NCI-H128 (cell line): ENCODE measurements around the gene PRPF4.
"Not testable (repeated sequence)": the region's sequence is repeated elsewhere in the genome, so short reads cannot be mapped to it uniquely, and the experiment has no call there.

Experiments used
- DNase-seq: peaks from one replicate; lab custom pipeline; 2025; ENCODE audit not compliant: unreplicated experiment; lab: John Stamatoyannopoulos, UW

The PRPF4 gene

DNA sequence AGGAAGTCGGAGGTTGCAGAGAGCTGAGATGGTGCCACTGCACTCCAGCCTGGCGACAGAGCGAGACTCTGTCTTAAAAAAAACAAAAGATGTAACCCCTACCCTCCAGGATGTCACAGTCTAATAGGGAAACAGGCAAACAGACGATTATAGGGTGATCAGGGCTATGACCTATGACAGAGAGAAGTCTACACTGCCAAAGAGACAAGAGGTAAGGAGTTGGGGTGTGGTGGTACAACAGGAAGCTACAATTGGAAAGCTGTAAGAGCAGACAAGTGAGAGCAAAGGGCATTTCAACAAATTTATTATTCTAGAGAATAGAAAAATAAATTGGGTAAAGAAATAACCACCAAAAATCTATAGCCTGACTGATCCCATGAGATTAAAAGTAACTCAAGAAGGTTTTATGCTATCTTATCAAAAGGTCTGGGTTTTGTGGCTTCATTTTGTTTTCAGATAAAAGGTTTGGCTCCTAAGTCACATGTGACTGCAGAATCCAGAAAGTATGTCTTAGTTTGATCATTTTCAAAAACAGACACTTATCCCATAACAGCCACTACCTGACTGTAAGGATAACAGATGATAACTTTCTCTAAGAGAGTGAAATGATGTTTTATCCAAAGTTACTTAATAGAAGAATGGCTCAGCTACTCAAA, 7.4 kb upstream of the PRPF4 start:
- no peak for DNase-seq

DNA sequence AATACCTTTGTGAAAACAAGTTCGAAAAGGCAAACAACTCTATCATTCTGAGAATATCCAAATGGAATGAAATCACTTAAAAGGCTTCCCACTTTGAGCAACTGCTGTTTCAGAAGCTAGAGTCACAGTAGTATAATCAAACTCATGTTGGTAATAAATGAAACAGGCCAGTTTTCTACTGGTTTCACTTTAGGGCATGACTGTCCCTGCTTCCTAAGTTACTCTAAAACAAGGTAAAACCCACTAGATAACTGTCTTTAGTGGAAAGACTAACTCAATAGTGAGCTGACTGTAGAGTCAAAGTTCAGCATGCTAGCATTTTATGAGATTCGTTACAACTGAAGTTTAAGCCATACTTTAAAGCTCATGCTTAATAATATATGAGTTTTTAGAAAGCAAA, 6.1 kb upstream of the PRPF4 start:
- no peak for DNase-seq

DNA sequence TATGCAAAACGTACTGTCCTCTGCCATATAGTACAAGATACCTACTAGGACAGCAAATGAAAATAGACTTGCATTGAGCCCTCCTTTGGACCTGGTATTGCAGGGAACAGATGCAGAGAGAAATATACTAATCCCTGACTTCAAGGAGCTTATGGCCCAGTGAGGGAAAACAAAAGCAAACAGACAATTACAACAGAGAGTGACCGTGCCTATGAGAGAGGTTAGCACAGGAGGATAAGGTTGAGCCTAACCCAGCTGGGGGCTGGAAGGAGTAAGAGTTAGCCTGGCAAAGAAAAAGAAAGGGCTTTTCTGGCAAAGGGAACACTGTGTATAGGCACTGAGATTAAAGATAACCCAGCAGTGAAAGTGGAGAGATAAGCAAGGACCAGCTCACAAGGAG, 5.6 kb upstream of the PRPF4 start:
- DNase-seq = no peak

DNA sequence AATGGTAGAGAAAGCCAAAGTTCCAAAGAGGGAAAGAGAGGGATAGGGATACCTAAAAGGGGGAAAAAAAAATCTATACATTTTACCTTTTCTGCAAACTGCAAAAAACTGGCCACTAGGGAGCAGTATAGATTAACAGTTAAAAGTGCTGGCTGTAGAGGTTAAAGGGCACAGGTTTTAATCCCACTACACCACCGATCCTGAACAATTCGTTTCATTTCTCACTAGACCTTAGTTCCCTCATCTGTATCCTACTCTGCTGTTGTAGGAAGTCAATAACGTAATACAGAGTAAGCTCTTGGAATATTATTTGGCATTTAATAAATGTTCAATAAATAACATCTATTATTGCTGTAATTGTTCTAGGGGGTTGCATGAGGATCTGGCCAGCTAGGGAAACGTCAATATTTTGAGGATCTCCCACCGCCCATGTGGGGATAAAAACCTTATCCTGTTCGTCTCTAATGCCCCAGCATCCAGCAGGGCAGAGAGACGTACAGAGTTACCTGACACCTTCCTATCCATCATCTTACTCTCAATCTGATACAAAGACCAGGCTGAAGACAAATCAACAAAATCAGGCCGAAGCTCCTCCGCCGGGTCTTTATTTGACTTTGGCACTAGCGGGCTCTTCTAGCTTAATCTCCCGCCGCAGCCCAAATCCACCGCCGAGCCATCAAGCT, 843 bp upstream of the PRPF4 start:
- DNase-seq = peak; percentile 62

DNA sequence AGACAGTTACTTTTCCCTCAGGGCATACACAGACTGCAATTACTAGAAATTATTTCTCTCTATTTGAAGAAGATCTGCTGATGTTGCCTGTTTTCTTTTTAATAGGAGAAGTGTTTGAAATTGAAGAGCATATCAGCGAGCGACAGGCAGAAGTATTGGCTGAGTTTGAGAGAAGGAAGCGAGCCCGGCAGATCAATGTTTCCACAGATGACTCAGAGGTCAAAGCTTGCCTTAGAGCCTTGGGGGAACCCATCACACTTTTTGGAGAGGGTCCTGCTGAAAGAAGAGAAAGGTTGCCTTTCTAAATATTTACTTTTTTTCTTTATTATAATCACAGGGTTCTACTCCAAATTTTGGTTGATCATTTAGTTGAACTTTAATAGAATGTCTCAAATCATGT, 3.4 kb downstream of the PRPF4 start:
- no peak for DNase-seq

DNA sequence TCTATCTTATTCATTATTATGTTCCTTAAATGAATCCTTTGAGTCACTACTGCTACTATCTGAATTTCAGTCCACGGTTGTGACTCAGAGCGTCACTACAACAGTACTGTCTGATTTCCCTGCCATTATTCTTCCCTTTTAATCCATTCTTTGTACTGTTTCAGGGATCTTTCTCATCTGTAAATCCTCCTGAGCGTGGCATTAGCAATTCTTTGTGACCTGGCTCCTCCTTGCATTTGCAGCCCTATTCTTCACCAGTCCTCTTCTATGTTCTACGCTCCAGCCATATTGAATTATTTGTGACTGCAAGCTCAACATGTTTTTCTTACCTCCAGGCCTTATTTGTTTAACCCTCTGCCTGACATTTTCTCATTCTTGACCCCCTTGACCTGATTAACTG, 5.9 kb downstream of the PRPF4 start:
- DNase-seq = no peak

DNA sequence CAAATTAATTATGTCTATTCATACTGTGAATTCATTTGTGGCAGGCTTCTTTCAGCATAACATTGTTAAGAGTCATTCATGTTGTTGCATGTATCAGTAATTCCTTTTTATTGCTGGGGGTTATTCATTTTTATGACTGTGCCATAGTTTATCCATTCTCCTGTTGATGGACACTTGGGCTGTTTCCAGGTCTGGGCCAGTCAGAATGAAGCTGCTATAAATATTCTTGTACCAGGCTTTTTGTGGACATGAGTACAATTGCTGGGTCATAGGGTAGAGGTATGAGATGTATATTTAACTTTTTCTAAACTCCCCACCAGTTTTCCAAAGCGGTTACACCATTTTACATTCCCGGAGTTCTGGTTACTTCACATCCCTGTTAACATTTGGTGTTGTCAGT, 13.6 kb downstream of the PRPF4 start:
- no peak for DNase-seq

DNA sequence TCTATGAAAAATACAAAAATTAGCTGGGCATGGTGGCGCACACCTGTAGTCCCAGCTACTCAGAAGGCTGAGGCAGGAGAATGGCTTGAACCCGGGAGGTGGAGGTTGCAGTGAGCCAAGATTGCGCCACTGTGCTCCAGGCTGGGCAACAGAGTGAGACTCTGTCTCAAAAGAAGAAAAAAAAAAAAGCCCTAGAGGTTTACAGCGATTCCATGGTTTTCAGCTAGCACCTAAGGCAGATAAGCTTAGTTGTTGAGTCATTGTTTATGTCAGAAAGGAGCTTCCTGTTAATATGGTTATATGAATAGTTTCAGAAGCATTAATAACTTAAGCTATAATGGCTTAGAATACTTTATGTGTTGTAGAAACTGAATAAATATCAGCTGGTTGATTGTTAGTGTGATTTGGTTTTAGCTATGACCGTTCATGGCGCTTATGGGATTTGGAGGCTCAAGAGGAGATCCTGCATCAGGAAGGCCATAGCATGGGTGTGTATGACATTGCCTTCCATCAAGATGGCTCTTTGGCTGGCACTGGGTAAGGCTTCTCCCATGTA, 14.7 kb downstream of the PRPF4 start:
- no peak for DNase-seq

DNA sequence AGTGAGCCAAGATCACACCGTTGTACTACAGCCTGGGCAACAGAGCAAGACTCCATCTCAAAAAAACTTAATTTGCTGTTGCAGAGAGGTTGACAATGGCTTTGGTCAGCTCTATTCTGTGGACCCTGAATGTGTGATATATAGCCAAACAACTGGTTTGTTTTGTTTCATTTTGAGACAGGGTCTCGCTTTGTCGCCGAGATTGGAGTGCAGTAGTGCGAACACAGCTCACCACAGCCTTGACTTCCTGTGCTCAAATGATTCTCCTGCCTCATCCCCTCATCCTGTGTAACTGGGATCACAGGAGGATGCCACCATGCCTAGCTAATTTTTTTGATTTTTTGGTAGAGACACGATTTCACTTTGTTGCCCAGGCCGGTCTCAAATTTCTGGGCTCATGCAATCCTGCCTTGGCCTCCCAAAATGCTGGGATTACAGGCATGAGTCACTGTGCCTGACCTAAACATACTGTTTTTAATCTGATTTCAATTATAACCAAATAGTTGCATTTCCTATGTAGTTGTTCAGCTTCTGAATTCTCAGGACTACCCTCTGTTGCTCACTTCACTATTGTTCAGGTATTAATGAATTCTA, 17.9 kb downstream of the PRPF4 start:
- DNase-seq = no peak

DNA sequence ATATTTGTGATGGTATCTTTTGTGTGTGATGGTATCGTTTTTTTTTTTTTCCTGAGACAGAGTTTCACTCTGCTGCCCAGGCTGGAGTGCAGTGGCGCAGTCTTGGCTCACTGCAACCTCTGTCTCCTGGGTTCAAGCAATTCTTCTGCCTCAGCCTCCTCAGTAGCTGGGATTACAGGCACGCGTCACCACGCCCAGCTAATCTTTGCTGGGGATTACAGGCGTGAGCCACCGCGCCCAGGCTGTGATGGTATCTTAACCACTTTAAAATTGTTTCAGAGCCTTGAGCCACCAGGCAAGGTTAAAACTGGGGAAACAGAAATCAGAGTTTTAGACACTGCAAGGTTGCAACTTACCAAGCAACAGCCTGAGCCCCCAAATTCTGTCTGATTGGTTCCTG, 20.8 kb downstream of the PRPF4 start:
- not testable (repeated sequence) for DNase-seq

DNA sequence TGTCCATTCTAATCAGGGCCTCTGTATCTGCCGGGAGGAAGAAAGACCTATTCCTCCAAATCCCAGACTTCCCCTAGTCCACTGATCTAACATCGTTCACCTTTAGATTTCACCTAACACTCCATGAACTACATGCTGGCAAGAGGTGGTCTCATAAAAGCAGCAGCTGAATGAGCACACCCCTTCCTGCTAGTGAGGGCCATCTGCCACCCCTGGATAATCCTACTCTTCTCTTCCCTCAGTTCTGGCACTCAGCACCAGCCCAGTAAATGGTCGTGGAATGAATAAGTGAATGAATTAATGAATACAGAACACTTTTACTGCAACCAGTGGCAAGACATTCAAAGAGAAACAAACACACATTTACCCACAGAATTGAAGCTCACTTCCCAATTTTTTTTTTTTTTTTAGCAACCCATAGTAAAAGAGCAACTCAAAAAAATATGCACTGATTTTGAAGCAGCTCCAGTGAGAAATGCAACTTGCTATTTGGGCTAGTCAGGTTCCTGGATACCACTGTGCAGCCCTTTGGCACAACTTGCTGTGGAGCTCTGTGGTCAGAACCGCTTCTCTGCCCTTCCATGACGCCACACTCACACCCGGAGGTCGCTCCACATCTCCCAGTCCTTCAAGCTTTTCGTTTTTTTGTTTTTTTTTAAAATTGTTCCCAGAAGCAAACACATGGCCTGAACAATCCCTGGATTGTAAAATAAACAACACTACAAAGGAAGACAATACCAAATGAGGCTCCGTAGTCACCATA, 21.5 kb downstream of the PRPF4 start:
- no peak for DNase-seq

DNA sequence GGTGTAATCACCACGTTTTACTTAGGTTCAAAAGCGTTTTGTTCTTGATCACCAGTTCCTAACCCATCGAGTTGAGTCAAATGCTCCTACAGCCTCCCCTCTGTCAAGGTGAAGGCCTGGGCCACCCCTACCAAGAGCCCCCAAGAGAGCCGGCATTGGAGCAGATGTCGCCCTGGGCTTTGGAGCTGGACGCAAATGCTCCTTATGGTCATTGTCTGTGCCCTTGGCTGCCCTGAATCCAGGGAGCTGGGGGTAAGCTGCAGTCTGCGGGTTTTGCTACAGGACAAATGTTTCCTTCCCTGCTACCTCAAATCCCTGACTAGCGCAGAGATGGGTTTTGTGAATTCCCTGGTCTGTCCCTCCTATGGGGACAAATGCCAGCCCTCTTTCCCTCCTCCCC, 22.9 kb downstream of the PRPF4 start:
- DNase-seq = no peak

DNA sequence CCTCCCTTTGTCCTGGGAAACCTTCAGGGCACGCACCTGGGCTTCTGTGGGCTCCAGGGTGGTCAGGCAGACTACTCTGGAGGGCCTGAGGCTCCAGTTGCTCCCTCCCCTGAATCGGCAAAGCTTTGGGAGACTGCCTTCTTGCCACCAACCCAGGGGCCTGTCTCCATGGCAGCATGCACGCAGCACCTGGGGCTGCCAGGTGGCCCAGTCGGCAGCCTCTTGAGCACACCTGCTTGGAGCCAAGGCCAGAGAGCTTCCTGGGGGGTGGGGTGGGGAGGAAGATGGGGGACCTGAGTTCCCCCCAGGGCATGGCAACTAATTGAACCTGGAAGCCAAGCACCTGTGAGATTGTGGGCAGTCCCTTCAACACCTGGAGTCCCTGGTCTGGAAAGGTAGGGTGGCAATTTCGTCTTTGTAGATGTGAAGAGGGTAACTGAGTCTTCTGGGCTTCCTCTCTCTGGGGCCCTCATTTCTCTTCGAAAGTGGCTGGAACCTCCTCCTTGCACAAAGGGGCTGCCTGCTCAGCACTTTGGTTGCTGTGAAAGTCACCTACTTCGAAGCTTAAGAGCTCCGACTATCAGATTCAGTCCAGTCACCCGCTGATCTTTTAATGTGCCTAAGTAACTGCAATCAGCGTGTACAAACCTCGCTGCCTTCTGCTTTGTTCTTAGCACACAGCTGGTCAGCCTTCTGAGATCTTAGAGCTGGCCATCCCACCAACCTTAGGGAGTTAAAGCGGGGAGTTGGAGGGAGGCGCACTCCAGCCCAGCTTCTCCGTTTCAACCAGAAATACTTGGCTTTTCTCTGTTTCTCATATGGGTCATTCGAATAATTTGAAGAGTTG, 23.7 kb downstream of the PRPF4 start:
- peak; percentile 85 for DNase-seq

DNA sequence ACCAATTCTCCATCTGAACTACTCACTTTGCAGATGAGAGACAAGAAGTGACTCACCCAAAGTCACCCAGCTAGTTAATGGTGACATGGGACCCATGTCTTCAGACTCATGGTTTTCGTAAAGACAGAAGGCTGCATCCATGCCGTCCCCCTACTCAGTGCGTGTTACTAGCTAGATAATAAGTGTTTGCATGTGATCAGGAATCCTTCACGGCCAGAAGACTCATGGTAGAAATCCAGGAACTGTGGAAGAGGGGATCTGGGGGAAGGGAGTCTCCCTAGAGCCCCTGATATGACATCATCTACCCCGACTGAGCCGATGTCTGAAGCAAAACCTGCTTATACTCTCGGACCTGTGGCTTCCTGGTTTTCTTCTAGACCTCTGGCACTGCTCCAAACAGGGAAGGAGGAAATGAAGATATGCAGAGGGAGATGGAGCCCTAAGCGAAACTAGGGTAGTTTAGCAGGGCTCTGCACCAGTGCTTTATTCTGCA, 24.4 kb downstream of the PRPF4 start:
- DNase-seq = peak; percentile 15

DNA sequence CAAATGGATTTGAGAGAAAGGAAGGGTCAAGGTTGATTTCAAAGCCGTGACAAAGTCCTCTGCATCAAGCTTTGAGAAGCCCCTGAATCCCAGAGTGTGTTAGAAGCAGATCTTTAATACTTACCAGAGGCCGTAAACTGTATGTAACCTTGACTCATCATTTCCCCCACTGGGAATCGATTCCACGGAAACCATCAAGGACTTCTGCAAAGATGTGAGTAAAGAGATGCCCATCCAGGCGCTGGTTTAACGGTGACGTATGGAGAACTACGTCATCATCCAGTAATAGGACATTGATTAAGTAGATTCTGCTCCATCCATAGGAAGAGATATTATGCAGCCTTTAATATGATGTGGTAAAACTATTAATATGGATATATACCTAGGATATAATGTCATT, 26.1 kb downstream of the PRPF4 start:
- DNase-seq = no peak

DNA sequence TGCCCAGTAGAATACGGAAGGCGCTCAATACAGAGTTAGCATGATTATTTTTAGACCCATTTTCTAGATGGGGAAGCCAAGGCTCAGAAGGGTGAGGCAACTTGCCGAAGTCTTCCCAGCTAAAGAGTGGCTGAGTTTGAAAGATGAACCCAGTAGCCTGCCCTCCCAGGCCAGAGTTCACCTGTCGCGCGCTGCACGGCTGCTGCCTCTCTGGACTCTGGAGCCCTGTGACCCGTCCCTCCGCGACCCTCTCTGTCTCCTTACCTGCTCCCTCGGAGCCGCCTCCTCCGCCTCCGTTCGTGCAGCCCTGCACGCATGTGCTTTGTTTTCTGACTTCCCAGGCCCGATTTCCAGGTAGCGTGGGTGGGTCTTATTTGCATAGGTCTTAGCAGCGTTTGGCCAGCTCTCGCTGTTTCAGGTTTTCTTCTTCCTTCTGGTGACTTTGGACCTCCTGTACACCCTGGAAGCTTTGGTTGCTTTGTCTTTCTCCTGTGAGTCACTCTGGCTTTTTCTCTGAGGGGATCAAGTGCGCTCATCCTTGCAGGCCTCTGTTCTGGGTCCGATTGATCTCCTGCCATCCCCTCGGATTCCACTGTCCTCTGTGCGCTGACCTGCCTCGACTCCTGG, 27.4 kb downstream of the PRPF4 start, which contains the start of gene RNF183:
RNF183 (minus strand) TSS at position 585 of the 627 bp plus-strand sequence. CDS start 5,192 bp downstream, outside the sequence.
- no peak for DNase-seq

DNA sequence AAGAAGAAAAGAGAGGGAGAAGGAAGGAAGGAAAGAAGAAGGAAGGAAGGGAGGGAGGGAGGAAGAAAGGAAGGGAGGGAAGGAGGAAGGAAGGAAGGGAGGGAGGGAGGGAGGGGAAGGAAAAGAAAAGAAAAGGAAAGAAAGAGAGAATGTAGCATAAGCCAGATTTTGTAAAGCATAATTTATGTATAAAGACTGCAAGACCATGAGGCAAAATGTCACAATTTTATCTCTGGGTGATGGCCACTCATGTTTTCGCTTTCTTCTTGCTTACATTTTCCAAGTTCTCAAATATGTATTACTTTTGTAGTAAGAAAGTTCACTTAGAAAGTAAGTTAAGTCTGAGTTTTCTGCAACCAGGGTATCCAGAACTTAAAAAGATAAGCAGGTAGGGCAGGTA, 31.1 kb downstream of the PRPF4 start:
- DNase-seq = no peak

DNA sequence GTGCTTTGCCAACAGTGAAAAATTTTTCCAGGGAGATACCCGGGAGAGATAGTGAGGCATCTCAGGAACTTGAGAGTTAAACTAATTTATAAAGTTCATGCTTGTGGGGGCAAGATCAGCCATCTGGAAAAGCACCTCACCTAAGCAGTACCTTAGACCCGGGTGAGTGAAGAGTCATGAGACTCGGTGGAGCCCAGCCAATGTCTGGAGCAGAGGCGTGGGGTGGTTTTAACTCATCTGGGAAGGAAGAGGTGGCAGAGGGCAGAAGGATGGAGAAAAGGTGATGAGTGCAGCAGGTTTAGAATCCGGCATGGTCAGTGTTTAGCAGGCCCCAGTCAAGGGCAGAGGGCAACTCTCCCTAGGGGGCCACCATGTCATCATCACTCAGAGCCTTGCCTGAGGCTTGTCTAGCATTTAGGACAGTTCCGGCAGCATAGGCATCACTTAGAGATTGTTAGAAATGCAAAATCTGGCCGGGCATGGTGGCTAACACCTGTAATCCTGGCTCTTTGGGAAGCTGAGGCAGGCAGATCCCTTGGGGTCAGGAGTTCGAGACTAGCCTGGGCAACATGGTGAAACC, 32.0 kb downstream of the PRPF4 start:
- DNase-seq = no peak

DNA sequence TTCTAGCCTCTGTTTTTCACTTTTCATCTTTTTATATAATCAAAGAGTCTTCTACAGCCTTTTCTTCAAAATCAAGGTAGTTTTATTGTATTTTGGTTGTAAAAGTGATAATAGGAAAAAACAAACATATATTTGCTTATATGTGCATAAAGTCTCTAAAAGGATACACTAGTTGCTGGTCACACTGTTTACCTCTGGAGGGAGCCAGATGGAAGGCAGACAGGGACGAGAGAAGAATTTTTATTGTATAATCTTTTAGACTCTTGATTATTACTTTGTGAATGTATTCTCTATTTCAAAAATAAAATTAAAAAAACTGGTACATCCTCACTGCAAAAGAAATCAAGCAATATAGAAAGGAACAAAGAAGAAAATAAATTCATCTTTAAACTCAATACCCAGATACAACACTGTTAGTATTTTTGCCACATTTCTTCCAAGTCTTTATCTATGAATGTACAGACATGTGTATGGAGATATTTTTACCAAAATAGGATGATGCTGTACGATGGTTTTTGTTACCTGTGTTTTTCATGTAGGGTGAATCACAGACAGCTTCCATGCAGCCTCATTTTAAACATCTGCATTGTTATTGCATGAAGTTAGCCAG, 33.9 kb downstream of the PRPF4 start:
- no peak for DNase-seq
